Neutrophil (primary cell): ENCODE results near the gene MCTP2.

Experiments
- H3K27ac ChIP-seq: fragments of 200-600 bp; sonication (generic); 2 replicates; pipeline ENCODE4 v1.5.1; 2016; ENCODE audit warnings: mild to moderate bottlenecking, moderate library complexity
- H3K27me3 ChIP-seq: fragments of 200-600 bp; sonication (generic); 2 replicates; pipeline ENCODE4 v1.6.0; 2016; ENCODE audit warnings: mild to moderate bottlenecking
- H3K36me3 ChIP-seq: fragments of 200-600 bp; sonication (generic); 2 replicates; pipeline ENCODE4 v1.5.1; 2017
- H3K4me1 ChIP-seq, 2 experiments: fragments of 200-600 bp in 1 of 2; sonication (generic) in 1 of 2; 1 replicate in 1 of 2; 2 replicates in 1 of 2; pipeline versions ENCODE4 v1.5.1 to v1.6.1; 2013 to 2016; ENCODE audit warnings: low read depth in 1 of 2, low read length in 1 of 2, mild to moderate bottlenecking in 1 of 2, moderate library complexity in 1 of 2; ENCODE audit not compliant: control insufficient read depth in 1 of 2, insufficient read depth in 1 of 2
- H3K4me3 ChIP-seq, 2 experiments: fragments of 200-600 bp in 1 of 2; sonication (generic) in 1 of 2; 1 replicate in 1 of 2; 2 replicates in 1 of 2; pipeline ENCODE4 v1.5.1; 2013 to 2016; ENCODE audit warnings: low read depth in 1 of 2, low read length in 1 of 2, mild to moderate bottlenecking in 1 of 2, moderate library complexity in 1 of 2
- H3K9me3 ChIP-seq: fragments of 200-600 bp; sonication (generic); 2 replicates; pipeline ENCODE4 v1.5.1; 2016
- CTCF ChIP-seq: fragments of 200-600 bp; sonication (generic); IDR thresholded peaks from 2 replicates; pipeline ENCODE4 v1.5.1; 2016; ENCODE audit warnings: antibody characterized with exemption

Gene MCTP2

GRCh38 chr15:94432279-94432678, 200.9 kb downstream of the MCTP2 start:
- H3K27me3 ChIP-seq: no peaks in the 10 kb centered on the region
- peak overlapping the region; percentile 42 for H3K27ac ChIP-seq
- H3K9me3 ChIP-seq: no peaks in the 10 kb centered on the region
- no peak for TF ChIP-seq CTCF
- H3K36me3 ChIP-seq: peaks cover 21% of the 10 kb centered on the region
- H3K4me1 ChIP-seq: no peaks in the 10 kb centered on the region
- no peak overlapping the region for H3K4me3 ChIP-seq

- Histone ChIP-seq H3K9me3 (no peaks in the 10 kb centered on the region), H3K36me3 (peaks cover 50% of the 10 kb centered on the region), H3K4me1 (no peaks in the 10 kb centered on the region), H3K4me3 (no peak overlapping the region), H3K27me3 (no peaks in the 10 kb centered on the region), H3K27ac (no peak overlapping the region)
- TF ChIP-seq CTCF: no peak
These were observed 207.8 kb downstream of the MCTP2 start for GRCh38 chr15:94439158-94439557.

GRCh38 chr15:94441760-94442159, 210.4 kb downstream of the MCTP2 start:
- Histone ChIP-seq H3K4me1 (no peaks in the 10 kb centered on the region), H3K36me3 (peaks cover 73% of the 10 kb centered on the region), H3K27ac (no peak overlapping the region), H3K4me3 (no peak overlapping the region), H3K27me3 (no peaks in the 10 kb centered on the region), H3K9me3 (no peaks in the 10 kb centered on the region)
- no peak for TF ChIP-seq CTCF

GRCh38 chr15:94442480-94442879, 211.1 kb downstream of the MCTP2 start:
- Histone ChIP-seq H3K36me3 (peaks cover 80% of the 10 kb centered on the region), H3K4me1 (no peaks in the 10 kb centered on the region), H3K4me3 (no peak overlapping the region), H3K27me3 (no peaks in the 10 kb centered on the region), H3K27ac (no peak overlapping the region), H3K9me3 (no peaks in the 10 kb centered on the region)
- TF ChIP-seq CTCF: no peak

- H3K27me3 ChIP-seq: no peaks in the 10 kb centered on the region
- no peaks in the 10 kb centered on the region for H3K4me1 ChIP-seq
- peaks cover 87% of the 10 kb centered on the region for H3K36me3 ChIP-seq
- no peak overlapping the region for H3K27ac ChIP-seq
- no peak for TF ChIP-seq CTCF
- H3K4me3 ChIP-seq: no peak overlapping the region
- H3K9me3 ChIP-seq: no peaks in the 10 kb centered on the region
These were observed 211.8 kb downstream of the MCTP2 start for GRCh38 chr15:94443186-94443585.

GRCh38 chr15:94445566-94446160, 214.3 kb downstream of the MCTP2 start:
- Histone ChIP-seq H3K36me3 (peaks cover 91% of the 10 kb centered on the region), H3K27me3 (no peaks in the 10 kb centered on the region), H3K9me3 (no peaks in the 10 kb centered on the region)

More at GRCh38 chr15:94445566-94446160, 214.3 kb downstream of the MCTP2 start:
- Histone ChIP-seq H3K27ac (no peak overlapping the region), H3K4me1 (no peaks in the 10 kb centered on the region), H3K4me3 (no peak overlapping the region)
- TF ChIP-seq CTCF: no peak
